BLaER1 treated with 17β-estradiol and CSF1 and Interleukin-3, amounts not matched to agents 10 nM and 100 nM (cell line): ENCODE data around the gene LRRC27.

Experiments used
- H3K27ac ChIP-seq, 11 experiments: shearing (Covaris generic); formaldehyde crosslinking; 2 replicates each; pipeline ENCODE4 v1.8.1; 2022
- H3K27me3 ChIP-seq, 11 experiments: shearing (Covaris generic); formaldehyde crosslinking; 2 replicates each; pipeline ENCODE4 v1.8.1; 2022
- H3K36me3 ChIP-seq, 11 experiments: shearing (Covaris generic); formaldehyde crosslinking; 2 replicates each; pipeline ENCODE4 v1.8.1; 2022
- H3K4me1 ChIP-seq, 10 experiments: shearing (Covaris generic); formaldehyde crosslinking; 2 replicates each; pipeline ENCODE4 v1.8.1; 2022
- H3K4me2 ChIP-seq, 11 experiments: shearing (Covaris generic); formaldehyde crosslinking; 2 replicates each; pipeline ENCODE4 v1.8.1; 2022
- H3K4me3 ChIP-seq, 10 experiments: shearing (Covaris generic); formaldehyde crosslinking; 2 replicates each; pipeline ENCODE4 v1.8.1; 2022
- H3K9ac ChIP-seq, 11 experiments: shearing (Covaris generic); formaldehyde crosslinking; 2 replicates each; pipeline ENCODE4 v1.8.1; 2022
- H3K9me3 ChIP-seq, 11 experiments: shearing (Covaris generic); formaldehyde crosslinking; replicated peaks in 1 of 11; 2 replicates each; pipeline ENCODE4 v1.8.1; 2022
- H4K20me1 ChIP-seq, 11 experiments: shearing (Covaris generic); formaldehyde crosslinking; 2 replicates each; pipeline ENCODE4 v1.8.1; 2022
- Cebpa-rat ChIP-seq, 11 experiments: shearing (Covaris generic); IDR thresholded peaks; 2 replicates each; pipeline ENCODE4 v1.8.1; 2022

LRRC27 gene

GRCh38 chr10:132364594-132364970 is 32.6 kb downstream of the LRRC27 start:
- no peak overlapping the region for H3K27ac ChIP-seq
- no peak for TF ChIP-seq Cebpa-rat (IDR thresholded peaks at IDR 0.05)
- H3K9ac ChIP-seq, result no peak overlapping the region
- no peaks in the 10 kb centered on the region for H3K27me3 ChIP-seq
- H3K9me3 ChIP-seq, result peaks cover 0 to 8% (median 8%) of the 10 kb centered on the region in 11 experiments; a peak in 14 of 22 replicates
- 0 out of 22 replicates have a peak, but pooled peaks cover 0 to 5% (median 0%) of the 10 kb centered on the region in 11 experiments for H4K20me1 ChIP-seq
- H3K4me1 ChIP-seq, result peaks cover 0 to 5% (median 0%) of the 10 kb centered on the region in 10 experiments; a peak in 1 of 20 replicates
- H3K36me3 ChIP-seq, result peaks cover 0 to 22% (median 13%) of the 10 kb centered on the region in 11 experiments; a peak in 11 of 22 replicates
- no peak overlapping the region for H3K4me3 ChIP-seq
- H3K4me2 ChIP-seq, result no peak overlapping the region

GRCh38 chr10:132365102-132365501 is 33.1 kb downstream of the LRRC27 start:
- H3K9ac ChIP-seq, result no peak overlapping the region
- no peak overlapping the region for H3K4me3 ChIP-seq
- H3K9me3 ChIP-seq, result peaks cover 0 to 8% (median 8%) of the 10 kb centered on the region in 11 experiments; a peak in 14 of 22 replicates
- H3K27ac ChIP-seq, result no peak overlapping the region
- H3K4me1 ChIP-seq, result peaks cover 0 to 8% (median 0%) of the 10 kb centered on the region in 10 experiments; a peak in 1 of 20 replicates
- TF ChIP-seq Cebpa-rat (IDR thresholded peaks at IDR 0.05), result no peak
- H3K36me3 ChIP-seq, result peaks cover 0 to 22% (median 13%) of the 10 kb centered on the region in 11 experiments; a peak in 11 of 22 replicates
- no peak overlapping the region for H3K4me2 ChIP-seq
- no peaks in the 10 kb centered on the region for H3K27me3 ChIP-seq
- 0 out of 22 replicates have a peak, but pooled peaks cover 0 to 5% (median 0%) of the 10 kb centered on the region in 11 experiments for H4K20me1 ChIP-seq

- H3K4me3 ChIP-seq, result no peak overlapping the region
- no peak overlapping the region for H3K27ac ChIP-seq
- 0 out of 22 replicates have a peak, but pooled peaks cover 0 to 3% (median 0%) of the 10 kb centered on the region in 11 experiments for H4K20me1 ChIP-seq
- H3K9me3 ChIP-seq, result peaks cover 0 to 8% (median 8%) of the 10 kb centered on the region in 11 experiments; a peak in 14 of 22 replicates
- H3K9ac ChIP-seq, result no peak overlapping the region
- no peaks in the 10 kb centered on the region for H3K27me3 ChIP-seq
- peaks cover 0 to 22% (median 13%) of the 10 kb centered on the region in 11 experiments; a peak in 11 of 22 replicates for H3K36me3 ChIP-seq
- peaks cover 2 to 17% (median 4%) of the 10 kb centered on the region in 10 experiments; a peak in 19 of 20 replicates for H3K4me1 ChIP-seq
- no peak overlapping the region for H3K4me2 ChIP-seq
- no peak for TF ChIP-seq Cebpa-rat (IDR thresholded peaks at IDR 0.05)
These were observed 34.0 kb downstream of the LRRC27 start for GRCh38 chr10:132366006-132366405.

GRCh38 chr10:132366499-132366898 is 34.5 kb downstream of the LRRC27 start:
- no peak overlapping the region for H3K9ac ChIP-seq

GRCh38 chr10:132368391-132368790 is 36.4 kb downstream of the LRRC27 start:
- no peak overlapping the region for H3K9ac ChIP-seq
- no peak overlapping the region for H3K4me3 ChIP-seq
- peaks cover 0 to 13% (median 0%) of the 10 kb centered on the region in 11 experiments; a peak in 3 of 22 replicates for H4K20me1 ChIP-seq
- H3K27me3 ChIP-seq, result peaks cover 0 to 4% (median 0%) of the 10 kb centered on the region in 11 experiments; a peak in 1 of 22 replicates
- no peak overlapping the region for H3K27ac ChIP-seq
- no peak overlapping the region for H3K4me2 ChIP-seq
- no peak for TF ChIP-seq Cebpa-rat (IDR thresholded peaks at IDR 0.05)
- H3K36me3 ChIP-seq, result peaks cover 0 to 22% (median 13%) of the 10 kb centered on the region in 11 experiments; a peak in 11 of 22 replicates
- peaks cover 0 to 8% (median 8%) of the 10 kb centered on the region in 11 experiments; a peak in 14 of 22 replicates for H3K9me3 ChIP-seq
- peaks cover 17 to 41% (median 27%) of the 10 kb centered on the region in 10 experiments for H3K4me1 ChIP-seq

More at GRCh38 chr10:132366499-132366898, 34.5 kb downstream of the LRRC27 start:
- Histone ChIP-seq H3K27me3 (peaks cover 0 to 3% (median 0%) of the 10 kb centered on the region in 11 experiments; a peak in 1 of 22 replicates), H4K20me1 (peaks cover 0 to 2% (median 0%) of the 10 kb centered on the region in 11 experiments; a peak in 1 of 22 replicates), H3K27ac (no peak overlapping the region), H3K4me3 (no peak overlapping the region), H3K4me2 (no peak overlapping the region), H3K9me3 (peaks cover 0 to 8% (median 8%) of the 10 kb centered on the region in 11 experiments; a peak in 14 of 22 replicates), H3K4me1 (peaks cover 7 to 22% (median 9%) of the 10 kb centered on the region in 10 experiments), H3K36me3 (peaks cover 0 to 22% (median 13%) of the 10 kb centered on the region in 11 experiments; a peak in 11 of 22 replicates)
- no peak for TF ChIP-seq Cebpa-rat (IDR thresholded peaks at IDR 0.05)

GRCh38 chr10:132368881-132369635 is 37.1 kb downstream of the LRRC27 start:
- peaks cover 0 to 8% (median 8%) of the 10 kb centered on the region in 11 experiments; a peak in 14 of 22 replicates for H3K9me3 ChIP-seq
- no peak overlapping the region for H3K4me3 ChIP-seq
- H3K9ac ChIP-seq, result no peak overlapping the region
- H3K27me3 ChIP-seq, result peaks cover 0 to 4% (median 0%) of the 10 kb centered on the region in 11 experiments; a peak in 1 of 22 replicates
- H3K4me1 ChIP-seq, result peaks cover 17 to 47% (median 32%) of the 10 kb centered on the region in 10 experiments
- H3K4me2 ChIP-seq, result no peak overlapping the region
- TF ChIP-seq Cebpa-rat (IDR thresholded peaks at IDR 0.05), result no peak
- peaks cover 0 to 13% (median 0%) of the 10 kb centered on the region in 11 experiments; a peak in 3 of 22 replicates for H4K20me1 ChIP-seq
- H3K36me3 ChIP-seq, result peaks cover 0 to 22% (median 13%) of the 10 kb centered on the region in 11 experiments; a peak in 11 of 22 replicates
- no peak overlapping the region for H3K27ac ChIP-seq

GRCh38 chr10:132369636-132370185 is 37.7 kb downstream of the LRRC27 start:
- H3K4me2 ChIP-seq, result 0 out of 22 replicates have a peak overlapping the region, but pooled peaks of 1 of the 11 experiments have one; percentile 91

More at GRCh38 chr10:132369636-132370185, 37.7 kb downstream of the LRRC27 start:
- Histone ChIP-seq H3K4me1 (peaks cover 19 to 54% (median 35%) of the 10 kb centered on the region in 10 experiments), H3K27ac (no peak overlapping the region), H4K20me1 (peaks cover 0 to 13% (median 0%) of the 10 kb centered on the region in 11 experiments; a peak in 4 of 22 replicates), H3K27me3 (peaks cover 0 to 4% (median 0%) of the 10 kb centered on the region in 11 experiments; a peak in 1 of 22 replicates), H3K9me3 (peaks cover 0 to 3% (median under 1%) of the 10 kb centered on the region in 11 experiments; a peak in 10 of 22 replicates), H3K36me3 (peaks cover 0 to 18% (median 8%) of the 10 kb centered on the region in 11 experiments; a peak in 11 of 22 replicates), H3K4me3 (no peak overlapping the region), H3K9ac (no peak overlapping the region)
- TF ChIP-seq Cebpa-rat (IDR thresholded peaks at IDR 0.05), result no peak
